ENCODE measurements around the gene PFN4.
"Not testable (repeated sequence)": the region's sequence is repeated elsewhere in the genome, so short reads cannot be mapped to it uniquely, and the experiment has no call there.

The PFN4 gene

DNA sequence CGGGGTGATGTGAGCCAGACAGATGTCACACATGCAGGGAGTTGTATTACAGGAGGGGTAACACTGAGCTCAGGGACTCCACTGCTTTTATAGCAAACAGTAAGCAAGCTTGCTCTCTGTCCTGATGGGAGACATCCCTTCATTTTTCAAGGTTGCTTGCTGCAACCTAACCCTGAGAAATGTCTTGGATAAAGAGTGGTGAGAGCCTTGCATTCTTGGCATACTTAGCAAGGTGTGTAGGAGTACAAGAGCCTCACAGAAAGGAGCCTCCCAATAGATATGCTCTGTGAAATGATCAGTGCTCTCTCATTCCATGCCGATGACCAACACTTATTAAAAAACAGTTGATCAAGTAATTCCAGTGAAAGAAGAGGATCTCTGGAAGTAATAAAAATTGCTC is 8.1 kb downstream of the PFN4 start:
- no peak overlapping the region for H3K4me3 ChIP-seq (ENCODE audit: insufficient read depth, low read depth, low read length, poor library complexity, severe bottlenecking)
- H3K27me3 ChIP-seq (replicated peaks; ENCODE audit: control insufficient read depth, insufficient read depth, low read length, poor library complexity, severe bottlenecking): no peaks in the 10 kb centered on the region
- H3K9me3 ChIP-seq (ENCODE audit: control insufficient read depth, low read length): no peaks in the 10 kb centered on the region
- DNase-seq: no peak
- no peak overlapping the region for H3K27ac ChIP-seq (ENCODE audit: insufficient read depth, low read length, poor library complexity, severe bottlenecking)
- H3K36me3 ChIP-seq (ENCODE audit: control insufficient read depth, insufficient read depth, low read length): no peaks in the 10 kb centered on the region
- no peaks in the 10 kb centered on the region for H3K4me1 ChIP-seq (ENCODE audit: control insufficient read depth, insufficient read depth, low read length, poor library complexity, severe bottlenecking)

DNA sequence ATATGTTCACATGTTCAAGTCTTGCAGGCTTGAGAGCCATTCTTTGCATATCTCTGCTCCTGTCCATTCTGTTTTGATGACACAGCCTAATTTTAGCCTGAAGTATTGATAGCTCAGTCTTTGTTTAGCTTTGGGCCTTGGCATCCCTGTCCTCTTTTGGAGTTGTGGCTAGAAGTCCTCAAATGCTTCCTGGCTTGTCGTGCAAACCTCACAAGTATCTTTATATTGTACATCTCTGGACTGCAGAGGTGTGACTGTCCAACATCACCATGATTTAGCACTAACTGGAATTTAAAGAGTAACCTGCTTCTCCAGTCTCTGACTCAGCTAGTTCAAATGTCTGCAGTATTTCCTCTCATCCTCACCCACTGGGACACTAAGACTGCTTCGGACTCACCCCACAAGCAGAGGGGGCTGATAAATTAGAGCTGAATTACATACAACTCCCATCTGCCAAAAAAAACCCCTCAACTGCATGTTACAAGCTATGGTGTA is 11.7 kb downstream of the PFN4 start:
- Histone ChIP-seq H3K27ac (ENCODE audit: insufficient read depth, low read length, poor library complexity, severe bottlenecking) (no peak overlapping the region), H3K4me3 (ENCODE audit: insufficient read depth, low read depth, low read length, poor library complexity, severe bottlenecking) (no peak overlapping the region), H3K9me3 (ENCODE audit: control insufficient read depth, low read length) (no peaks in the 10 kb centered on the region), H3K4me1 (ENCODE audit: control insufficient read depth, insufficient read depth, low read length, poor library complexity, severe bottlenecking) (no peaks in the 10 kb centered on the region), H3K27me3 (replicated peaks; ENCODE audit: control insufficient read depth, insufficient read depth, low read length, poor library complexity, severe bottlenecking) (no peaks in the 10 kb centered on the region), H3K36me3 (ENCODE audit: control insufficient read depth, insufficient read depth, low read length) (no peaks in the 10 kb centered on the region)
- no peak for DNase-seq

DNA sequence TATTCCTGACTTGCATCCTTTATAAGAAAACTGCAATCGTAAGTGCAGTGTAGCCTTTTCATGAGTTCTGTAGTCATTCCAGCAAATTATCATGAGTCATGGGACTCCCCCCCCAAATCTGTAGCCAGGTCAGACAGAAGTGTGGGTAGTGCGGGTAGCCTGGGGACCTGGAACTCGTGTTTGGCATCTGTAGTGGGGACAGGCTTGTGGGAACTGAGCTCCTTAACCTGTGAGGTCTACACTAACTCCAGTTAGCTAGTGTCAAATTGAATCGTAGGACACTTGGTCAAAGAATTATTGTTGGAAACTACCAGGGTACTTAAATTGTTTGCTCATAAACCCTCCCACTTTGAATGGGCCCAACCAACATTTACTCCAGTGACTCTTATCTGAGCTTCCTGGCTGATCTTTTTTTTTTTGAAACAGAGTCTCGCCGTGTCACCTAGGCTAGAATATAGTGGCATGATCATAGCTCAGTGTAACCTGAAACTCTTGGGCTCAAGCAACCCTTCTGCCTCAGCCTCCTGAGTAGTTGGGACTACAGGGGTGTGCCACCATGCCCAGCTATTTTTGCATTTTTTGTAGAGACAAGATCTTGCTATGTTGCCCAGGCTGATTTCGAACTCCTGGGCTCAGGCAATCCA is 12.4 kb downstream of the PFN4 start:
- no peak overlapping the region for H3K27ac ChIP-seq (ENCODE audit: insufficient read depth, low read length, poor library complexity, severe bottlenecking)

DNA sequence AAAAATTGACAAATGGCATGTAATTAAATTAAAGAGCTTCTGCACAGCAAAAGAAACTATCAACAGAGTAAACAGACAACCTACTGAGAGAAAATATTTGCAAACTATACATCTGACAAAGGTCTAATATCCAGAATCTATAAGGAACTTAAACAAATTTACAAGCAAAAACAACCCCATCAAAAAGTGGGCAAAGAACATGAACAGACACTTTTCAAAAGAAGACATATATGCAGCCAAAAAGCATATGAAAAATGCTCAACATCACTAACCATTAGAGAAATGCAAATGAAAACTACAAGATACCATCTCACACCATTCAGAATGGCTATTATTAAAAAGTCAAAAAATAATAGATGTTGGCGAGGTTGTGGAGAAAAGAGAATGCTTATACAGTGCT is 13.7 kb downstream of the PFN4 start:
- H3K4me1 ChIP-seq (ENCODE audit: control insufficient read depth, insufficient read depth, low read length, poor library complexity, severe bottlenecking): not testable (repeated sequence)

More for the DNA sequence above, 12.4 kb downstream of the PFN4 start:
- H3K36me3 ChIP-seq (ENCODE audit: control insufficient read depth, insufficient read depth, low read length): no peaks in the 10 kb centered on the region
- H3K27me3 ChIP-seq (replicated peaks; ENCODE audit: control insufficient read depth, insufficient read depth, low read length, poor library complexity, severe bottlenecking): no peaks in the 10 kb centered on the region
- no peak for DNase-seq
- H3K4me1 ChIP-seq (ENCODE audit: control insufficient read depth, insufficient read depth, low read length, poor library complexity, severe bottlenecking): no peaks in the 10 kb centered on the region
- H3K9me3 ChIP-seq (ENCODE audit: control insufficient read depth, low read length): no peaks in the 10 kb centered on the region
- no peak overlapping the region for H3K4me3 ChIP-seq (ENCODE audit: insufficient read depth, low read depth, low read length, poor library complexity, severe bottlenecking)

DNA sequence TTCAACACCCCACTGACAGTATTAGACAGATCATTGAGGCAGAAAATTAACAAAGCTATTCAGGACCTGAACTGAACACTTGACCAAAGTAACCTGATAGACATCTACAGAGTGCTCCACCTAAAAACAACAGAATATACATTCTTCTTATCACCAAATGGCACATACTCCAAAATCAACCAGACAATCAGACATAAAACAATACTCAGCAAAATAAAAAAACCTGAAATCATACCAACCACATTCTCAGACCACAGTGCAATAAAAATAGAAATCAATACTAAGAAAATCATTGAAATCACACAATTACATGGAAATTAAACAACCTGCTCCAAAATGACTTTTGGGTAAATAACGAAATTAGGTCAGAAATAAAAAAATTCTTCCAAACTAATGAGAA is 15.8 kb downstream of the PFN4 start:
- Histone ChIP-seq H3K27me3 (replicated peaks; ENCODE audit: control insufficient read depth, insufficient read depth, low read length, poor library complexity, severe bottlenecking) (no peaks in the 10 kb centered on the region), H3K4me3 (ENCODE audit: insufficient read depth, low read depth, low read length, poor library complexity, severe bottlenecking) (no peak overlapping the region), H3K36me3 (ENCODE audit: control insufficient read depth, insufficient read depth, low read length) (no peaks in the 10 kb centered on the region), H3K27ac (ENCODE audit: insufficient read depth, low read length, poor library complexity, severe bottlenecking) (no peak overlapping the region), H3K4me1 (ENCODE audit: control insufficient read depth, insufficient read depth, low read length, poor library complexity, severe bottlenecking) (no peaks in the 10 kb centered on the region), H3K9me3 (ENCODE audit: control insufficient read depth, low read length) (no peaks in the 10 kb centered on the region)
- no peak for DNase-seq

More for the DNA sequence above, 13.7 kb downstream of the PFN4 start:
- not testable (repeated sequence) for DNase-seq; H3K36me3 ChIP-seq (ENCODE audit: control insufficient read depth, insufficient read depth, low read length); H3K4me3 ChIP-seq (ENCODE audit: insufficient read depth, low read depth, low read length, poor library complexity, severe bottlenecking); H3K27me3 ChIP-seq (replicated peaks; ENCODE audit: control insufficient read depth, insufficient read depth, low read length, poor library complexity, severe bottlenecking); H3K27ac ChIP-seq (ENCODE audit: insufficient read depth, low read length, poor library complexity, severe bottlenecking); H3K9me3 ChIP-seq (ENCODE audit: control insufficient read depth, low read length)

DNA sequence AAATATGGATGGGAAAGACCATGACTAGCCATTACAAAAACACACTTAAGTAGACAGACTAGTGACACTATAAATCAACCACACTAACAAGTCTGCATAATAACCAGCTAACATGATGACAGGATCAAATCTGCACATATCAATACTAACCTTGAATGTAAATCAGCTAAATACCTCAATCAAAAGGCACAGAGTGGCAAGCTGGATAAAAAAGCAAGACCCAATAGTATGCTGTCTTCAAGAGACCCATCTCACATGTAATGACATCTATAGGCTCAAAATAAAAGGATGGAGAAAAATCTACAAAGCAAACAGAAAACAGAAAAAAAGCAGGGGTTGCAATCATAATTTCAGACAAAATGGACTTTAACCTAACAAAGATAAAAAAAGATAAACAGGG is 16.3 kb downstream of the PFN4 start:
- Histone ChIP-seq H3K4me3 (ENCODE audit: insufficient read depth, low read depth, low read length, poor library complexity, severe bottlenecking) (no peak overlapping the region), H3K9me3 (ENCODE audit: control insufficient read depth, low read length) (no peaks in the 10 kb centered on the region), H3K4me1 (ENCODE audit: control insufficient read depth, insufficient read depth, low read length, poor library complexity, severe bottlenecking) (no peaks in the 10 kb centered on the region), H3K36me3 (ENCODE audit: control insufficient read depth, insufficient read depth, low read length) (no peaks in the 10 kb centered on the region), H3K27me3 (replicated peaks; ENCODE audit: control insufficient read depth, insufficient read depth, low read length, poor library complexity, severe bottlenecking) (no peaks in the 10 kb centered on the region), H3K27ac (ENCODE audit: insufficient read depth, low read length, poor library complexity, severe bottlenecking) (no peak overlapping the region)
- no peak for DNase-seq

DNA sequence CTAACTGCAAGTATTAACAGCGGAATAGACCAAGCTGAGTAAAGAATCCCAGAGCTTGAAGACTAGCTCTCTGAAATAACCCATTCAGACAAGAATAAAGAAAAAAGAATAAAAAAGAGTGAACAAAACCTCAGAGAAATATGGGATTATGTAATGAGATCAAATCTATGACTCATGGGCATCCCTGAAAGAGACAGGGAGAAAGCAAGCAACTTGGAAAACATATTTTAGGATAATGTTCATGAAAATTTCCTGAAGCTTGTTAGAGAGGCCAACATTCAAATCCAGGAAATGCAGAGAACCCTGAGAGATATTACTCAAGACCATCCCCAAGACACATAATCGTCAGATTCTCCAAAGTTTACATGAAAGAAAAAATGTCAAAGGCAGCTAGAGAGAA is 17.3 kb downstream of the PFN4 start:
- Histone ChIP-seq H3K36me3 (ENCODE audit: control insufficient read depth, insufficient read depth, low read length) (no peaks in the 10 kb centered on the region), H3K27me3 (replicated peaks; ENCODE audit: control insufficient read depth, insufficient read depth, low read length, poor library complexity, severe bottlenecking) (no peaks in the 10 kb centered on the region), H3K9me3 (ENCODE audit: control insufficient read depth, low read length) (no peaks in the 10 kb centered on the region), H3K4me3 (ENCODE audit: insufficient read depth, low read depth, low read length, poor library complexity, severe bottlenecking) (no peak overlapping the region), H3K27ac (ENCODE audit: insufficient read depth, low read length, poor library complexity, severe bottlenecking) (no peak overlapping the region), H3K4me1 (ENCODE audit: control insufficient read depth, insufficient read depth, low read length, poor library complexity, severe bottlenecking) (no peaks in the 10 kb centered on the region)
- DNase-seq: no peak

DNA sequence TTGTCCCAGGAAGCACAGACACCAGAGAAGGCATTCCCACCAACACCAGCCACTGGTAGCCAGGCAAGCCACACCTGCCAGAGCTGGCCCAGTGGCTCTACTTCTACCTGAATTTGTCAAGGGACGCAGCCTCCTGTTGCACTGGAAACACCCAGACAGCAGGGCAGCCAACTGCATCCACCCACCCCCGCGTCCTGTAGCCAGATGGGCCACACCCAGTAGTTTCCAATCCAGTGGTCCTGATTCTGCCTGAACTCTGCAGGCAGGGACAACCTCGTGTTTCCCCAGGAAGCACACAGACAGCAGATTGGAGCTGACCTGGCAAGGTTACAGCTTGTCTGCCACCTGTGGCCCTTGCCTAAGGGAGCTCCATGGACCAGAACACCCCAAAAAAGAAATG is 18.2 kb downstream of the PFN4 start:
- Histone ChIP-seq H3K4me3 (ENCODE audit: insufficient read depth, low read depth, low read length, poor library complexity, severe bottlenecking) (no peak overlapping the region), H3K4me1 (ENCODE audit: control insufficient read depth, insufficient read depth, low read length, poor library complexity, severe bottlenecking) (no peaks in the 10 kb centered on the region), H3K36me3 (ENCODE audit: control insufficient read depth, insufficient read depth, low read length) (no peaks in the 10 kb centered on the region), H3K27me3 (replicated peaks; ENCODE audit: control insufficient read depth, insufficient read depth, low read length, poor library complexity, severe bottlenecking) (no peaks in the 10 kb centered on the region), H3K9me3 (ENCODE audit: control insufficient read depth, low read length) (no peaks in the 10 kb centered on the region), H3K27ac (ENCODE audit: insufficient read depth, low read length, poor library complexity, severe bottlenecking) (no peak overlapping the region)
- no peak for DNase-seq

DNA sequence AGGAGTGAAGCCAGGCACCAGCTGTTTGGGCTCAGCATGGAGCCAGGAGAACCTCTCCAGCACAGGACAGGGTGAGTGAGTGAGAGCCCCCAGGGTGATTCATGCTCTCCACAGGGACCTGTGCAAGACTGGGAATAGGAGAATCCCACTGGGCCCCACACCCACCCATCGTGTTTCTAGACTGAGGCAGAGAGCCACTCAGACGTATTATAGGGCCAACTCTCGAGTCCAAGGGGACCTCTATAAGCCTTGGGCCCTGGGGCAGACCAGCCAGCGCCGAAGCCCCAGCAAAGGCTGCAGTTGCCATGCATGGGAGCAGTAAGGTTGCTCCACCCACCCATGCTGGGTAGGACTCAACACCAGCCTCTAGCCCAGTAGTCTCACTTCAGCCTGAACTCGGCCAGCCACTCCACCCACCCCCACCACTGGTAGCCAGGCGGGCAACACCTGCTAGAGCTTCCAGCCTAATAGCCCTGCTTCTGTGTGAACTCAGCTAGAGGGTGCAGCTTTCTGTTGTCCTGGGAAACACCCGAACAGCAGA is 19.0 kb downstream of the PFN4 start:
- DNase-seq: no peak
- Histone ChIP-seq H3K4me1 (ENCODE audit: control insufficient read depth, insufficient read depth, low read length, poor library complexity, severe bottlenecking) (no peaks in the 10 kb centered on the region), H3K36me3 (ENCODE audit: control insufficient read depth, insufficient read depth, low read length) (no peaks in the 10 kb centered on the region), H3K9me3 (ENCODE audit: control insufficient read depth, low read length) (no peaks in the 10 kb centered on the region), H3K4me3 (ENCODE audit: insufficient read depth, low read depth, low read length, poor library complexity, severe bottlenecking) (no peak overlapping the region), H3K27ac (ENCODE audit: insufficient read depth, low read length, poor library complexity, severe bottlenecking) (no peak overlapping the region), H3K27me3 (replicated peaks; ENCODE audit: control insufficient read depth, insufficient read depth, low read length, poor library complexity, severe bottlenecking) (no peaks in the 10 kb centered on the region)

DNA sequence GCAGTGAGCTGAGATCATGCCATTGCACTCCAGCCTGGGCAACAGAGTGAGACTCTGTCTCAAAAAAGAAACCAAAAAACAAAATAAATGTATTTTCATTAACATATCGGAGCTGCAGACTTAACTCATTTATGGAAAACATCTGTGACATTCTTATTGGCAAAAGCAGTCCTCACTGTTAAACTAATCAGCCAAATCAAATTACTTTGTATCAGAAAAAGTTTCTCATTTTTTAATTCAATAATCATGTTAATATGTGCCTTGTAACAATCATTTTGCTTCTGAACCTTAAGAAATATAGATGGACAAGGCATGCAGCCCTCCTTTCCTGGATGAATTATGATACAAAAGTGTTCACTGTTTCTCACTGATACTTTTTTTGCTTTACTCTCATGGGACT is 20.5 kb downstream of the PFN4 start:
- no peak for DNase-seq
- Histone ChIP-seq H3K27me3 (replicated peaks; ENCODE audit: control insufficient read depth, insufficient read depth, low read length, poor library complexity, severe bottlenecking) (no peaks in the 10 kb centered on the region), H3K9me3 (ENCODE audit: control insufficient read depth, low read length) (no peaks in the 10 kb centered on the region)

More for the DNA sequence above, 20.5 kb downstream of the PFN4 start:
- H3K27ac ChIP-seq (ENCODE audit: insufficient read depth, low read length, poor library complexity, severe bottlenecking): no peak overlapping the region
- H3K4me1 ChIP-seq (ENCODE audit: control insufficient read depth, insufficient read depth, low read length, poor library complexity, severe bottlenecking): no peaks in the 10 kb centered on the region
- H3K36me3 ChIP-seq (ENCODE audit: control insufficient read depth, insufficient read depth, low read length): no peaks in the 10 kb centered on the region
- no peak overlapping the region for H3K4me3 ChIP-seq (ENCODE audit: insufficient read depth, low read depth, low read length, poor library complexity, severe bottlenecking)
